Mesothelial cell of epicardium (in vitro differentiated cells): Measurements from ENCODE around the gene SUN1. TPM values are rescaled to one million over a fixed set of nuclear protein-coding genes. Genes with fewer than 3 reads are reported as not detected.
"Not testable (repeated sequence)": the region's sequence is repeated elsewhere in the genome, so short reads cannot be mapped to it uniquely, and the experiment has no call there.

Source experiments
- DNase-seq, 2 experiments: peaks; one replicate each; pipeline ENCODE4 v3.0.0; 2021; ENCODE audit warnings: low spot score in 2 of 2; ENCODE audit not compliant: unreplicated experiment in 2 of 2
- H3K27ac Mint-ChIP-seq: 2 replicates; pipeline ENCODE4 v1.8.0; 2021; ENCODE audit warnings: mixed read lengths
- H3K27me3 Mint-ChIP-seq: 2 replicates; pipeline ENCODE4 v1.8.0; 2021; ENCODE audit warnings: low read depth, mixed read lengths
- H3K36me3 Mint-ChIP-seq: 2 replicates; pipeline ENCODE4 v1.8.0; 2021; ENCODE audit warnings: mixed read lengths
- H3K4me1 Mint-ChIP-seq: 2 replicates; pipeline ENCODE4 v1.8.0; 2021; ENCODE audit warnings: mixed read lengths
- H3K4me3 Mint-ChIP-seq: 2 replicates; pipeline ENCODE4 v1.8.0; 2021; ENCODE audit warnings: mild to moderate bottlenecking, moderate library complexity, mixed read lengths
- H3K9me3 Mint-ChIP-seq: 2 replicates; pipeline ENCODE4 v1.8.0; 2021; ENCODE audit warnings: mixed read lengths
- total RNA-seq: library from RNA; stranded (reverse); gene quantifications from 3 replicates; pipeline ENCODE4 v1.2.1, GENCODE V29; 2021
- TF ChIP-seq, protein P1 (sequence below): fragments of 200-600 bp; sonication (generic); IDR thresholded peaks from one replicate; pipeline ENCODE4 v1.5.0; 2021; ENCODE audit warnings: antibody characterized with exemption; ENCODE audit not compliant: unreplicated experiment

The SUN1 gene
- total RNA-seq, 1 donor from 2014 or later: 201 TPM

DNA sequence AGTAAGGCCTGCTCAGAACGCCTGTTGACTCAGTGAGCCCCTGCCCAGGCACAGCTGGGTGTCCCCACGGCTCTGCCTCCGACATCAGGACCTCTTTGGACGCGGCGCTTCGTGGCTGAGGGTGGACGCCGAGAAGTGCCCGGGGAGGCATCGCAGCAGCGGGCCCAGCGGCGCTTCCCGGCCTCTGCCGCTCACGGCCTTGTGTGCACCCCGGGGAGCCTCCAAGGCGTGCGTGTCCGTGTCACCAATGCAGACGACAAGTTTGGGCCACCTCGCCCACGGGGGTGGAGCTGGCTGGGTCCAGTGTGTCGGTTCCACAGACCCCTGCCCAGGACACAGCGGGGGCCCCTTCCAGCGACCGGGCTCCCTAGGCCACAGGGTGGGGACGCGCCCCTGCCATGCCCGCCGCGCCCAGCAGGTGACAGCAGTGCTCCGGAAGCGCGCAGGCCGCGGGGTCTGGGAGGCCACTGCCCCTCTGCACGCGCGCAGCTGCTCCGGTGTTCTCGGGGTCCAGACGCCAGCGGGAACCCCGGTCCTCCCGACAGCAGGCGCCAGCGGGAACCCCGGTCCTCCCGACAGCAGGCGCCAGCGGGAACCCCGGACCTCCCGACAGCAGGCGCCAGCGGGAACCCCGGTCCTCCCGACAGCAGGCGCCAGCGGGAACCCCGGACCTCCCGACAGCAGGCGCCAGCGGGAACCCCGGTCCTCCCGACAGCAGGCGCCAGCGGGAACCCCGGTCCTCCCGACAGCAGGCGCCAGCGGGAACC lies 76.5 kb downstream of the SUN1 start:
- not testable (repeated sequence) for H3K27ac Mint-ChIP-seq, H3K4me3 Mint-ChIP-seq, H3K36me3 Mint-ChIP-seq, H3K9me3 Mint-ChIP-seq, H3K4me1 Mint-ChIP-seq
- TF ChIP-seq, protein P1, sequence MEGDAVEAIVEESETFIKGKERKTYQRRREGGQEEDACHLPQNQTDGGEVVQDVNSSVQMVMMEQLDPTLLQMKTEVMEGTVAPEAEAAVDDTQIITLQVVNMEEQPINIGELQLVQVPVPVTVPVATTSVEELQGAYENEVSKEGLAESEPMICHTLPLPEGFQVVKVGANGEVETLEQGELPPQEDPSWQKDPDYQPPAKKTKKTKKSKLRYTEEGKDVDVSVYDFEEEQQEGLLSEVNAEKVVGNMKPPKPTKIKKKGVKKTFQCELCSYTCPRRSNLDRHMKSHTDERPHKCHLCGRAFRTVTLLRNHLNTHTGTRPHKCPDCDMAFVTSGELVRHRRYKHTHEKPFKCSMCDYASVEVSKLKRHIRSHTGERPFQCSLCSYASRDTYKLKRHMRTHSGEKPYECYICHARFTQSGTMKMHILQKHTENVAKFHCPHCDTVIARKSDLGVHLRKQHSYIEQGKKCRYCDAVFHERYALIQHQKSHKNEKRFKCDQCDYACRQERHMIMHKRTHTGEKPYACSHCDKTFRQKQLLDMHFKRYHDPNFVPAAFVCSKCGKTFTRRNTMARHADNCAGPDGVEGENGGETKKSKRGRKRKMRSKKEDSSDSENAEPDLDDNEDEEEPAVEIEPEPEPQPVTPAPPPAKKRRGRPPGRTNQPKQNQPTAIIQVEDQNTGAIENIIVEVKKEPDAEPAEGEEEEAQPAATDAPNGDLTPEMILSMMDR: peak; percentile 81
- peaks cover 32% of the 10 kb centered on the region for H3K27me3 Mint-ChIP-seq
- peak in 1 of 2 experiments; percentile 79 for DNase-seq

DNA sequence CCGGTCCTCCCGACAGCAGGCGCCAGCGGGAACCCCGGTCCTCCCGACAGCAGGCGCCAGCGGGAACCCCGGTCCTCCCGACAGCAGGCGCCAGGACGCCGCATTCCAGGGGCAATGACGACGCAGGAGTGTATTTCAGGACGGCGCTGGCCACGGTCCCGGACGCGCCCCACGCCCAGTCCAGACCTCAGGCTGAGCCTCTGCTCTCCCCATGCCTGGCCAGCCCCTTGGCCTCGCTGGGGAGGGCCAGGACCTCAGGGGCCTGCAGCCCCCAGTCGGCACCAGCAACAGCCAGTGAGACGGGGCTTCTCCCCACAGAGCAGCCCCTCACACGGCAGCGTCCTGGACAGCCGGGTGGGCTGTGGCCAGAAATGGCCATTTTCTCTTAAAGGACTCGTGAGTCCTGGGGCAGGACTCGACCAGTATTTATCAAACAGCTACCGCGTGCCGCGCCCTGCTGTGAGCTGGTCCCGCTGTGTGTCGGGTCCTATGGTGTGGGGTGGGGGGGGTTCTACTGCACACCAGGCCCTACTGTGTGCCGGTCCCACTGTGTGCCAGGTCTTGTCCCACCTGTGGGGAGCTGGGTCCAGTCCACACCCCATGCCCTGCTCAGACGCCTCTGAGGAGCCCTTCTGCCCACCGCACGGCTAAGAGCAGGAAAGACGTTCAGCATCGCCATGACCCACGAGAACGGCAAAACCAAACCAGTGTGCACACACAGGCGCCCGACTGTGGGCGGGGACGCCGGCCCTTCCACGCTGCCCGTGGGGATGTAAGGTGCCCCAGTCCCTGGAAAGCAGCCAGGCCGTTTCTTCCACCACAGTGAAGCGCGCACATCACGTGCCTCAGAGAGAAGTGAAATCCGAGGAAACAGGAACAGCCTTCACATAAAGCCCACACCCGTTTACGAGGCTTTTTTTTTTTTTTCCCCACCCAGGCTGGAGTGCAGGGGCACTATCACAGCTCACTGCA lies 77.4 kb downstream of the SUN1 start:
- no peak for DNase-seq
- H3K27ac Mint-ChIP-seq: no peak overlapping the region
- H3K4me3 Mint-ChIP-seq: no peak overlapping the region
- H3K27me3 Mint-ChIP-seq: peaks cover 27% of the 10 kb centered on the region
- no peaks in the 10 kb centered on the region for H3K36me3 Mint-ChIP-seq
- H3K4me1 Mint-ChIP-seq: no peaks in the 10 kb centered on the region
- H3K9me3 Mint-ChIP-seq: no peaks in the 10 kb centered on the region
- TF ChIP-seq, protein P1: no peak

DNA sequence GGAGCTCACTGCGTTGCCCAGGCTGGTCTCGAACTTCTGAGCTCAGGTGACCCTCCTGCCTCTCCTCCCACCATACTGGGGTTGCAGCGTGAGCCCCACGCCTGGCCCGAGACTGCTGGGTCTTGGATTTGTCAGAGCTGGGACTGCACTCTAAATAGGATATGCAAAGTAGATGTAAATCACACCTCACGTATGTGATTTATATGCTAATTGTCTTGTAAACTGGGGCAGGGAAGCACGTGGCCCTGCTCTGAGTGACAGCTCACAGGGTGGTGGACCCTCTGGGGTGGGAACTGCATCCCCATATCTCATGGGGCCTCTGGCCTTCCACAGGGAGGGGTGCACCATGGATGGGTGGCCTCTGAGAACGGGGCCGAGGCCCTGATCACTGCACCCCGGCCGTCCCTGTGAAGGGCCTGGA lies 78.2 kb downstream of the SUN1 start:
- DNase-seq: no peak
- peak overlapping the region; percentile 34 for H3K4me3 Mint-ChIP-seq
- H3K36me3 Mint-ChIP-seq: no peaks in the 10 kb centered on the region
- TF ChIP-seq, protein P1: no peak
- peaks cover 21% of the 10 kb centered on the region for H3K27me3 Mint-ChIP-seq
- H3K9me3 Mint-ChIP-seq: no peaks in the 10 kb centered on the region
- no peak overlapping the region for H3K27ac Mint-ChIP-seq
- H3K4me1 Mint-ChIP-seq: peaks cover 1% of the 10 kb centered on the region

DNA sequence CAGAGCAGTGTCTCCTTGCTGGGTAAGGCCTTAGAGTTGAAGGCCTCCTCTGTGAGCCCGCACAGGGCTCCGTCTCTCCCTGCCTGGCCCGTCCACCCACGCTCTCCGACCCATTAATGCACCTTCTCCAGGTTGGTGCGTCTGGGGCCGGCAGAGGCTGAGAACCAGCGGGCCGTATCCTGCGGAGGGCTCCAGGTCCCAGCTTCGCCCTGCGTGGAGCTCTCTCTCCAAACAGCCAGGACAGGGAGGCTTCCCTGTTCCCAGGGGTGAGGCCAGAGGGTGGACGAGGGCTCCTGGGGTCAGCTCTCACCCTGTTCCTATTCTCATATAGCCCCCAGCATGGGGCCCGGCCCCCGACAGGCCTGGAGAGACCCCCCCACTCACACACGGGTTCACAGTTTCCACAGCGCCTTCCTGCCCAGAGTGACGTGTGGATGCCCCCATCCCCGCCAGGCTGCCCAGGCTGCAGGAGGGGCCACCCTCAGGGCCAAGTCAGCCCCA lies 78.7 kb downstream of the SUN1 start:
- no peak overlapping the region for H3K4me3 Mint-ChIP-seq
- no peaks in the 10 kb centered on the region for H3K9me3 Mint-ChIP-seq

DNA sequence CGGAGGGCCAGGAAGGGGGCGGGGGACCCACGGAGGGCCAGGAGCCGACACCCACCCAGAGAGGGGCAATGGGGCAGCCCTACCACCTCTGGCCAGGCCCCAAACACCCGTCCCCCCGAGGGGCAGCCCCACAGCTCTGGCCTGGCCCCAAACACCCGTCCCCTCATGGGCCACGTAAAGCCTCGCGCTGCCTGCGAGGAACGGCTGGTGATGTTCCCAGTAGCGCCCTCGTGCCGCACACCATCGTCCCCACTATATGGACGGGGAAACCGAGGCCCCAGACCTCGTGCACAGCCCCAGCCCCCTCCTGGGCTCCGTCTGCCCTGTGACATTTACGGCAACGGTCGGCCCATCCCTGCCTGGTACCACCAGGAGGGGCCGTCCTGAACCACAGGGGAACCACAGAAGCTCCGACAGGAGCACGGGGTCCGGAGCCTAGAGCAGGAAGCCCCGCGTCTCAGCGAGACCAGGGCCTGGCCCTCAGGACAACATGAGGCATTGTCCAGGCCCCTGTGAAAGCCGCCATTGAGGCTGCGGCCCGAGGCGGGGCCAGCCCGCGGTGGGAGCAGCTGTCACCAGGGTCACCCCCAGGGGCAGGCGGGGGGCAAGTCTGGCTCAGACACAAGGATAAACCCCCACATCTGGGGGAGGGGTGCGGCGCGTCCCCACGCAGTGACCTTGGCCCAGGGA lies 79.7 kb downstream of the SUN1 start:
- peaks cover 15% of the 10 kb centered on the region for H3K27me3 Mint-ChIP-seq
- TF ChIP-seq, protein P1: no peak

More for the DNA sequence above, 78.7 kb downstream of the SUN1 start:
- H3K36me3 Mint-ChIP-seq: no peaks in the 10 kb centered on the region
- no peak for DNase-seq
- H3K4me1 Mint-ChIP-seq: peaks cover 7% of the 10 kb centered on the region
- H3K27ac Mint-ChIP-seq: no peak overlapping the region
- H3K27me3 Mint-ChIP-seq: peaks cover 17% of the 10 kb centered on the region
- TF ChIP-seq, protein P1: no peak

More for the DNA sequence above, 79.7 kb downstream of the SUN1 start:
- no peak for DNase-seq
- H3K4me3 Mint-ChIP-seq: no peak overlapping the region
- peaks cover 13% of the 10 kb centered on the region for H3K4me1 Mint-ChIP-seq
- H3K9me3 Mint-ChIP-seq: no peaks in the 10 kb centered on the region
- H3K27ac Mint-ChIP-seq: no peak overlapping the region
- H3K36me3 Mint-ChIP-seq: no peaks in the 10 kb centered on the region
